ENCODE data around the gene FOXI1.

DNA sequence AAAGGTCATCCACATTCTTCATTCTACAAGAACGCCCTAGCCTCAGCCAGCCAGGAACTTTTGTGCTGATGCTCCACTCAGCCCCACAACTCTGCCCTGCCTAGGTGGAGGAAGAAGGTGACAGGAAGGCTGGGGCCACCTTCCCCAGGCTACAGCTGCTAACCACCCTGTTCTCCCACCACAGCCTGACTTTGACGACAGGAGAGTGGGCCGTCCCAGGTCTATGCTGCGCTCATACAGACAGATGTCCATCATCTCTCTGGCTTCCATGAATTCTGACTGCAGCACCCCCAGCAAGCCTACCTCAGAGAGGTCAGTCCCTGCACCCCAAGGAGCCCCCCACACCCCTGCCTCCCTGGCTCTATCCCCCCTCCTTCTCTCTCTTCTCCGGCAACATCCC, 28.2 kb upstream of the FOXI1 start:
- TF ChIP-seq GFI1B (tag by site-specific recombination; IDR thresholded peaks at IDR 0.05) (no peak), ZNF830 (tag by site-specific recombination; IDR thresholded peaks at IDR 0.05; ENCODE audit: low read depth) (no peak), MZF1 (tag by site-specific recombination; IDR thresholded peaks at IDR 0.05; ENCODE audit: borderline replicate concordance) (no peak), ZNF155 (tag by site-specific recombination; IDR thresholded peaks at IDR 0.05) (no peak), ZSCAN23 (tag by site-specific recombination; IDR thresholded peaks at IDR 0.05) (no peak), ZBTB10 (tag by site-specific recombination; IDR thresholded peaks at IDR 0.05) (no peak), ZFP37 (tag by site-specific recombination; IDR thresholded peaks at IDR 0.05) (no peak)
- TF ChIP-seq, protein P1, sequence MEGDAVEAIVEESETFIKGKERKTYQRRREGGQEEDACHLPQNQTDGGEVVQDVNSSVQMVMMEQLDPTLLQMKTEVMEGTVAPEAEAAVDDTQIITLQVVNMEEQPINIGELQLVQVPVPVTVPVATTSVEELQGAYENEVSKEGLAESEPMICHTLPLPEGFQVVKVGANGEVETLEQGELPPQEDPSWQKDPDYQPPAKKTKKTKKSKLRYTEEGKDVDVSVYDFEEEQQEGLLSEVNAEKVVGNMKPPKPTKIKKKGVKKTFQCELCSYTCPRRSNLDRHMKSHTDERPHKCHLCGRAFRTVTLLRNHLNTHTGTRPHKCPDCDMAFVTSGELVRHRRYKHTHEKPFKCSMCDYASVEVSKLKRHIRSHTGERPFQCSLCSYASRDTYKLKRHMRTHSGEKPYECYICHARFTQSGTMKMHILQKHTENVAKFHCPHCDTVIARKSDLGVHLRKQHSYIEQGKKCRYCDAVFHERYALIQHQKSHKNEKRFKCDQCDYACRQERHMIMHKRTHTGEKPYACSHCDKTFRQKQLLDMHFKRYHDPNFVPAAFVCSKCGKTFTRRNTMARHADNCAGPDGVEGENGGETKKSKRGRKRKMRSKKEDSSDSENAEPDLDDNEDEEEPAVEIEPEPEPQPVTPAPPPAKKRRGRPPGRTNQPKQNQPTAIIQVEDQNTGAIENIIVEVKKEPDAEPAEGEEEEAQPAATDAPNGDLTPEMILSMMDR (tag by site-specific recombination; IDR thresholded peaks at IDR 0.05), result no peak
- TF ChIP-seq, protein P2, sequence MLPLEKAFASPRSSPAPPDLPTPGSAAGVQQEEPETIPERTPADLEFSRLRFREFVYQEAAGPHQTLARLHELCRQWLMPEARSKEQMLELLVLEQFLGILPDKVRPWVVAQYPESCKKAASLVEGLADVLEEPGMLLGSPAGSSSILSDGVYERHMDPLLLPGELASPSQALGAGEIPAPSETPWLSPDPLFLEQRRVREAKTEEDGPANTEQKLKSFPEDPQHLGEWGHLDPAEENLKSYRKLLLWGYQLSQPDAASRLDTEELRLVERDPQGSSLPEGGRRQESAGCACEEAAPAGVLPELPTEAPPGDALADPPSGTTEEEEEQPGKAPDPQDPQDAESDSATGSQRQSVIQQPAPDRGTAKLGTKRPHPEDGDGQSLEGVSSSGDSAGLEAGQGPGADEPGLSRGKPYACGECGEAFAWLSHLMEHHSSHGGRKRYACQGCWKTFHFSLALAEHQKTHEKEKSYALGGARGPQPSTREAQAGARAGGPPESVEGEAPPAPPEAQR (tag by site-specific recombination; IDR thresholded peaks at IDR 0.05), result no peak

Measured in HEK293 (cell line).